Fibroblast of lung (primary cell): ENCODE measurements around the gene TTC3.

Source experiments
- CTCF ChIP-seq, 2 donors: IDR thresholded peaks in 1 of 2; conservative IDR thresholded peaks in 1 of 2; 1 replicate in 1 of 2; 2 replicates in 1 of 2; pipeline ENCODE4 v1.5.1; 2011 to 2012; ENCODE audit warnings: low read length in 2 of 2, control low read depth in 1 of 2, inconsistent platforms in 1 of 2, low read depth in 1 of 2, mild to moderate bottlenecking in 1 of 2
- EZH2 ChIP-seq: IDR thresholded peaks from 2 replicates; pipeline ENCODE4 v1.5.1; 2012; ENCODE audit warnings: low read length, control low read depth, mild to moderate bottlenecking; ENCODE audit errors: missing control alignments

- TF ChIP-seq CTCF (conservative IDR thresholded peaks at IDR 0.05 in 1 of 2, IDR thresholded peaks at IDR 0.05 in 1 of 2; ENCODE audit: low read depth in 1 of 2, low read length in 2 of 2) (no peak), EZH2 (no peak)
Observed at GRCh38 chr21:37233551-37234146, 160.6 kb downstream of the TTC3 start.
